ENCODE measurements around the gene IFIT5.
"Not testable (repeated sequence)": the region's sequence is repeated elsewhere in the genome, so short reads cannot be mapped to it uniquely, and the experiment has no call there.

The IFIT5 gene

DNA sequence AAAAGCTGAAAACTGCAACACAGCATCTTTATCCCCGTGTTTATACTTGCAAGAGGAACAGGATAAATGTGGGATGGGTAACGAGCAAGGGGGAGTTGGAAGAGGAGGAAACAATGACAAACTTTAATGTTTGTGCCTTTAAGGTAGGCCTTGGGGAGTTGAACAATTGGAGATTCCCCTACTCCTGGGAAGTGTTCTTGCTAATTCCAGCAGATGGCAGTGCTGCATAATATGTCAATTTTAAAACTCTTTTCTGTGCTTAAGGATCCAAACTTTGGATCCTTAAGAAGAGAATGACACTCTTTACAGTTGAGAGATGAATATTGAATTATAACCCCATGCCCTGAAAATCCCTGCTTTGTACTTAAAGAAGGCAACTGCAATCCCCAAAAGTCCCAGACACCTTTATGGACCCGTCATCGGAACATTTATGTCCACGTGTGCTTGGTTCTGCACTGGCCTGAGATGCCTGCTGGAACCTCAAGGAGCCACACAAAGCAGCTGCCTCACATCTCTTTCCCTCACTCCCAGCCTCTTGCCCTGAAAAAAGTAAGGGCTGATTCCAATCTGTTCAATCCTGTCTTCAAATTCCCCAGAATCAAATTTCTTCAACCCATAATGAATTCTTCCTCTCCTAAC, 12.0 kb downstream of the IFIT5 start:
- peak in 3 of 58 donors; percentile 4 to 11 (median 6) for DNase-seq

DNA sequence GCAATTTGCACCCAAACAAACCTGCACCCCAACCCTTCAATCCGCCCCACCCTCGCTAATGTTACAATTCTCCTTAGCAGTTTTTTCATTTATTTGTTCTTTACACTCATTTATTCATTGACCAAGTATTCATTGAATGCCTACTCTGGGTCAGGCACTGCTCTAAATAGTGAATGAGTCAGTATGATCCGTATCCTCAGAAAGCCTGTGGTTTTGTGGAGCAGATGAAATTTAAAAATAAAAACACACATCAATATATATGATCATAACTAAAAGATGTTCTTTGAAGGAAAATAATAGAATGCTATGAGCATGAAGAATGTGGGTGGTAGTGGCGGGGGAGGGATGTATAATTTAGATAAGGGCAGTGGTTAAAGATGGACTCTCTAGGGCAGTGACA, 13.3 kb downstream of the IFIT5 start:
- no peak for DNase-seq

DNA sequence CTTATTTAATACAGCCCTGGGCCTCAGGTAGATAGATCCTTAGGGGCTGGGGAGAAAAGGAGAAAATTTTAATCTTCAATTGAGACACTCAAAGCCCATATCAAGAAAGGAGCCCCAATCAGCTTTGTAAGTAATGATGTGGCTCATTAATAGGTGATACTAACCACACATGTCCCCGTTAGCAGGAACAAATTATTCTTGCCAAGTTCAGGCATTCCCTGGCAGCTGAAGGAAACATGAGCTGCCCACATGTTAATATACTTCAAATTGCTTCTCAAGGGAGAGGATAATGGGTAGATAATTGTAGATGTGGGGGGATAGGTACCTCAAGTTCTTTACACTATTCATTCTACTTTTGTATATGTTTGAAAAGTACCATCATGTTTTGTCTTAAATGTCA, 14.5 kb downstream of the IFIT5 start:
- DNase-seq = no peak

DNA sequence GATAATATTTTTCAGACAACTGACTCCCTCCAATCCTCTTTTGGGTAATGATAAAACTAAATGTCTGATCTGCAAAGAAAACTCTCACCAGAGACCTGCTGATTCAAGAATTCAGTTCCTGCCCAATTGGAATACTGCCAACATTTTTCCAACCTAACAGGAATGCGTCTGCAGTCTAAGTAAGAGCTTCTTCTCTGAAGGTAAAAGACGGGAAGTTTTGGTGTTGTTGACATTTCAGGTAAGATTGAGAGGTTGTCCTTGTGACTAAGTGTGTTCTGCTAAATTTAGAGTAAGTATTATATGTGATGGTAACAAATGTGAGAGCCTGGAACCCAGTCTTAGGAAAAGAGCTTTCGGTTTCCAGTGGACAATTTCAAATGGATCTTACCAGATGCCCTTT, 17.6 kb downstream of the IFIT5 start:
- no peak for DNase-seq

DNA sequence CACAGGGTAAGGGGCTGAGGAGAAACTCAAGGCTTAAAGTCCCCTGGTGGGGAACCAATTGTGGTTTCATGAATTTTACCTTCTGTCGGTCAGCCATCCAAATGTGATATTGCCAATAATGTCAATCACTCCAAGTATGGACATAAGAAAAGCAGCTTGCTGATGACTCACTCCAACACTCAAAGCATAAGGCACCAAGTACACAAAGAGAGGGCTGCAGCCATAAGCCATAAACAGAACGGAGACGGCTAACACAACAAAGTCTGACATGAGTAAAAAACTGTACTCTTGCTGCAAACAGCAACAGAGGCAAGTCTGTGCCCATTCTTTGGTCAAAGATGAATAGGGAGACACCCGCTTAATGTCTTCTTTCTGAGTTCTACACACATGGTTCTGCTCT, 24.2 kb downstream of the IFIT5 start:
- DNase-seq = no peak

DNA sequence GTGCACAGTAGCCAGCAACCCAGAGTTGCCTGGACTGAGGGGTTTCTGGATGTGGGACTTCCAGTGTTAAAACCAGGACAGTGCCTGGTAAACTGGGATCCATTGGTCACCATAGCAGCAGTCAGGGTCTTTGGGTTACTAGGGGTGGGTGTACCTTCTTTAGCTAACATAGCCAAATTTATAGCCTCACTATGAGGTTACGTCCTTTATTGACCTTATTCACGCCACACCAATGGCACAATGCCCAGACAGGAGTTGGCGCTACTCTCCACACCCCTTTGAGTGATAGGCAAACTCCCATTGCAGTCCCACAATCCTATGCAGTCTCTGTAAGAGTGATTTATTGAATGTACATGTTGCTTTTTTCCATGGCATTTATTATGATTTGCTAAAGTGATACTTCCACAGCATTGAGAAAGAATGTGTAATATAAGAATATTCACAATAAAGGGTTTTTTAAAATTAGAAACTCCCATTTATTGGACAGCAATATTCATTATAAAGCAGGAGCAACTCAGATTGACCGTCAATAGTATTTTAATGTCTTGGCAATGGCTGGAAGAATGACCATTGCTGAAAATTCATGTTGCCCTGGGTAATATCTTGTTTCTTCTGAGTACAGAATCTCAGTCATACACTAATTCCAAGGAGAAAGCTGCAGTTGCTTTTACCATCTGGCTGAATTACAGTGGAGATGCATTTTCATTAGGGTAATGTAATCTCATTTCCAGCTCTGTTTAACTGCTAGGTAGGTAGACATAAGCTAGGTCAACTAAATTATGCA, 26.1 kb downstream of the IFIT5 start:
- no peak for DNase-seq

DNA sequence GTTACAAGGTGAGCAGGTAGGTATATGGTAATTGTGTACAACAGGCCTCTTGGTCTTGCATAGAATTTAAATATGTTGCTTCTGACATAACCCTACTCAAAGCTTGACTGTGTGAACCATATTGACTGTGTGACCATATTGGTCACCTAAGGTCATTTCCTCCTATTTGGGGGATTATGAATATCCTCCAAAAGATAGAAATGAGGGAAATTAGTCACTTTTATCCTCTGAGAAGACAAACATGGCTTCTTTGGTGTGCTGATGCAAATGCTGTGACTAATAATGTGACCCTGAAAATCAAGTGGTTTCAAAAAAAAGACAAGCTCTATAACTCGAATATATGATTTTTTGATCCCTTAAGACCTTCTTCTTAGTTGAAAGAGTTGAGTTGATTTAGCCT, 27.9 kb downstream of the IFIT5 start:
- DNase-seq = no peak

DNA sequence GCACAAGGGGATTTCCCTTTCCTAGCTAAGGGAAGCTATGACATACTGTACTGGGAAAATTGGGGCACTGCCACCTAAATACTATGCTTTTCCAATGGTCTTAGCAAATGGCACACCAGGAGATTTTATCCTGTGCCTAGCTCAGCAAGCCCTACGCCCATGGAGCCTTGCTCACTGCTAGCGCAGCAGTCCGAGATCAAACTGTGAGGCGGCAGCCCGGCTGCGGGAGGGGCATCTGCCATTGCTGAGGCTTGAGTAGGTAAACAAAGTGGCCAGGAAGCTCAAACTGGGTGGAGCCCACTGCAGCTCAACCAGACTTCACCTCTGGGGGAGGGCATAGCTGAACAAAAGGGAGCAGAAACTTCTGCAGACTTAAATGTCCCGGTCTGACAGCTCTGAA, 30.5 kb downstream of the IFIT5 start:
- DNase-seq = not testable (repeated sequence)

DNA sequence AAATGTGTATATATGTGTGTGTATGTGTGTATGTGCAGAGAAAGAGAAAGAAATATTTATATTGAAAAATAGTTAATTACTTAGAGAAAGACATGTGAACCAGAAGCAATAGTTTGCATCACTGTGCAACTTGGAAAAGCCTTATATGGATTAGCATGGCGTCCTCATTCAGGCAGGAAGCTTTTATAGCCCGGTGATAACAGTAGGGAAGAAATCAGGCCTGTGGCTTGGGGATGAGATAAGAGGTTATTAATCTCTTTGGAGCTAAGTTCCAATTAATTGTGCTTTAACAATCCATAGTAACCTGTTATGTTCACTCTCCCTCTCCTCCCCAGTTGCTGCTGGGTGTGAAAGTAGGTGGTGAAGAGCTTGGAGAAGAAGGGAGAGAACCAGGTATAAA, 36.5 kb downstream of the IFIT5 start:
- DNase-seq = no peak

DNA sequence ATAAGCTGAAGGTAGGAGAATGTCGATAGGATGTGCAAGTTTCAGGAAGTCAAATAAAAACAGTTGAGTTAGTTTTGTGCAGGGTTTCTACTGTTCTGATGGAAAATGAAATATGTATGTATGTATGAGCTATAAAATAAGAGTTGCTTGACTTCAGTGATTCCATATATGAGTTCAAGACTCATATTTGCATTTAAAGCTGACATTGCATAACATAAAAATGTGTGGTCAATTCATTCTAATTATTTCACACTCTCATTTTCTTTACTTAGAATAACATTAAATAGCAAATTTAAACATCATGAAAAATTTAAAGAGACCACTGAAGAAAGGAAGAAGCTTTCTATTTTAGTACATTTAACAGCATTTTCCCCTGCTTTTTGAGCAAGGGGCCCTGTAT, 37.8 kb downstream of the IFIT5 start:
- no peak for DNase-seq

DNA sequence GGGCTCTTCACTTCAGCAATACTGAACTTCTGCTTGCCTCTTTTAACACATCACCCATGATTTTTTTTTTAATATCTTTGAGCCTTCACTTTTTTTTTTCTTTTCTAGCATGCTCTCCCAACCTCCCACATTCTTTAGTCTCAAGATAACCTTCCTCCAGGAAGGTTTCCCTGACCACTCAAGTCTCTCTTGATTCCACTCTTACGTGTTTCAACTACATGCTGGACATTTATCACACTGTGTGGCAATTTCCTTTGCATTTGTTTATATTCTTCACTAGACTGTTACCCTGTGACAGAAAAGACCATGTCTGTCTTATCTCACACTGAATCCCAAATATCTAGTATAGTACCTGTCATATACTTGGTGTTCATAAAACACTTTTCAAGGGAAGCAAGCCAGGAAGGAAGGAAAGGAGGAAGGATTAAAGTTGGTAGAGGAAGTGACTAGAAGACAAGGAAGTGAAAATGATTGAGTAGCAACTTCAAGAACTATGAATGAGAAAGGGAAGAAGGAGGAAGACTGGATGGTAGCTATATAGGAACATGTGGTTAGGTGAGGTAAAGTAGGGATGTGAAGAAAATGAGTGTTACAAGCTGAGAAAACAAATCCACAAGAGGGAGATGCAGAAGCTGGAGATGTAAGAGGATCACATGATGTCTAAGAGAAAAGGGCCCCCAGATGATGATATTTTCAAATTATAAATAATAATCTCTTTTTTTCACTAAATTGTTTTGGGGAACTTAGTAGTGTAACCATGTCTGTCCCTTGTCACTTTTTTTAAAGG, 40.4 kb downstream of the IFIT5 start:
- no peak for DNase-seq

DNA sequence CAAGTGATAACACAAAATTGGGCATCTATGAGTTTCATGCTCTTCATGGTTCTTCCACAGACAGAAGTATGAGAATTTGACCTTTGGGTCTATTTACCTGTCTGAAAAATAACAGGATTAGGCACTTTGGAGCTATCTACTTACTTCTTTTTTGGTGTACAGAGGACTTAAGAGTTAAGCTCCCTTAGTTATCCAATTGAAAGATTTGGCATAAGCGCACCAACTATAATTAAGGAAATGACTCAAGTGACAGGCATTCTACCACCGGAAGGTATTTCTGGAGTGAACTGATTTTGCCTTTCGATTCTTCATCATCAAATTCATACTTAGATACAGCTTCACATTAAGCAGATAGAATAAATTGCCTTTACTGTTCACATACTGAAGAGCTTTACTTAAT, 43.9 kb downstream of the IFIT5 start:
- DNase-seq = no peak

DNA sequence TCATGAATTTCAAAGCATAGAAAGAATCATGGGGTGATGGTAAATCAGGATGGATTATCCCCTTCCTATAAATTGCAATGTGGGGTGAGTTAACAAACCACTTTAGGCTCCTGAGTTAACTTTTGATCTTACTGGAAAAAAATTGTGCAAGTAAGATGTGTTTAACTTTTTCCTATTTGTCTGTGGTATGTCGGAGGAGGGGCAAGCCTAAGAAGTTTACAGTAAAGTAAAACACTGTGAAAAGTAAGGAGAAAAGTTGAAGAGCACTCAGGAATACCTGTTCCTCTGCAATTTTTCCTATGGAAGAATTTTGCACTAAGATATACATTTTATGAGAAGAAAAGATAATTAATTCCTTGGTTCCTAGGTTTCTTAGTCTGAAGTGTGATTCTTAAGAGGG, 44.4 kb downstream of the IFIT5 start:
- DNase-seq = no peak

DNA sequence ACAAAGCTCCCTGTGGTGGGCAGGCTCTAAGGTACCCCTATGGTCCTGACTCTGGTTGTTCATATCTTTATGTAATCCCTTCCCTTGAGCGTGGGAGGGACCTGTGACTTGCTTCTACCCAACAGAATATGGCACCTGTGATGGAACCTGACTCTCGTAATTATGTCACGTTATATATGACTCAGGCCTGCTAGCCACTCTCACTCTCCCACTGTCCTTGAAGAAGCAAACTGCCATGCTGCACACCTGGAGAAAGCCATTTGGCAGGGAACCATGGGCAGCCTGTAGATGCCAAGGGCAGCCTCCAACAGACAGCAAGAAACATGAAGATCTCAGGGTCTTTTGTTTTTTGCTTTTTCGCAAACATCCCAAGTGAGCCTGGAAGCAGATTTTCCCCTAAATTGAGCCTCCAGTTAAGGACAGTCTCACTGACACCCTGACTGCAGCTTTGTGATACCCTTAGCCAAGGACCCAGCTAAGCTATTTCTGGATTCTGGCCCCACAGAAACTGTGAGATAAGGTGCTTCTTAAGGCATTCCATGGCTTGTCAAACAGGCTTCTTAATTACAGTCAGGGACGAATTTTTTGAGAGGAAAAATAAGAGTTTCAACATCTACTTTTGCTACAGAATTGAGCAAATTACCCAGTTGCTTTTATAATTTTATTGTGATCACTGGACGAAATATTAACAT, 49.6 kb downstream of the IFIT5 start:
- no peak for DNase-seq

DNA sequence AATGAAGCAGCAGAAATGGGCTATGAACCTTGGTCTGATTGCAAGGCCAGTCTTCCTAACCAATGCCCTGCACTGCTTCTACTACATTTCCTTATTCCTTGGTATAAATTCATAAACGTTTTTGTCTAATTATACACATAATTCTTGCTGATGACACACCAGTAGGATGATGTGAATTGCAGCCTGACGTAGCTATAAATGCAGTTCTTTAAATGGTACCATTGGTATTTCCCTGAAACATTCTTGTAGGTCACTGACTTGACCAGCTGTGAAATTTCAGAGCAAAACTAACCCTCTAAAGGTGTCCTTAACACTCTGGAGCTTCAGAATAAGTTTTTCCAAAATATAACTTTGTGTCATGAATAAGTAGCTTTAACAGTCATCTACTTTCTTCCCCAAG, 50.8 kb downstream of the IFIT5 start:
- no peak for DNase-seq

DNA sequence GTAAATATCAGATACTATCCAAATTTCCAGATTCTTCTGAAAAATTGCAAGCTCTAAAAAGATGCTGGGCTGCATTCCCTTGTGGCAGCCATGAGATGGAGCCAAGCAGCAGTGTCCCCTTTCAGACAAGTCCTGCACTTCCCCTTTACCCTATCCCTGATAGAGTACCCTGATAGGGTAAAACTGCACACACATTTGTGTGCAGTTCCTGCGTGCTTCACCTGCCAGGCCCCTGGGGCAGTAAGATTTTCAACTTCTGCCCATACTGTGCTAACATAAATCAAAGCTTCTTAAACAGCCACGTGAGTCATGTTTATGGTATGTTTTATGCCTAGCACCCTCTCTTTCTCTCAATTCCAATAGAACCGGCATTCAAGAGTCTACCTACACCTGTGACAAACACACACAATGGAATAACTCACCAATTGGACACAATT, 52.2 kb downstream of the IFIT5 start:
- no peak for DNase-seq

DNA sequence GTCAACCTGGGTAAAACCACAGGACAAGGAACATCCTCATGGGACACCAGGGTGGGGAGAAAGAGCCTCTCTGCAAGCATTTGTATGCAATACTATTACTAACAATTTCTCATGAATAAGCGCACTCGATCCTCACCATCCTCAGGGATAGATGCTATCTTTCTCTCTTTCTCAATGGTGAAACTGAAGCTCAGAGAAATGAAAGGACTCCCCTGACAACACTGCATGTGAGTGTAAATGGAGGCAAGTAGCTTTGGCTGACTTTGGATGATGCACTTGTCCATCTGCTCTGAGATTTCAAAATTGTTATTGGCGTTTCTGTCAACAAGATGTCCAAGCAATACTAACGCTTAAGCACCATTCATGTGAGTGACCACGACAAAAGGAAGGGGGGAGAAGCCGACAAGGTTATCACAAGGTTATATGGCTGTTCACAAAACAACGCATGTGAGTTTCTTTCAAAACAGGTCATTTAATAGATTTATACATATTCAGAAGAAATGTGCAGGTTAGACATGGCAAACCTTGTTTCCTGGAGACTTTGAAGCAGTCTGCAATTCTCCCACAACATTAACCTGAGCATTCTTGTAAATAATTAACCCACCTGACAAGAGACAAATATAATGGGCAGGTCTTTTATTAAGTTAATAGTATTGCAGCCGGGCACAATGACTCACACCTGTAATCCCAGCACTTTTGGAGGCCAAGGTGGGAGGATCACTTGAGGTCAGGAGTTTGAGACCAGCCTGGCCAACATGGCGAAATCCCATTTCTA, 54.0 kb downstream of the IFIT5 start:
- no peak for DNase-seq

DNA sequence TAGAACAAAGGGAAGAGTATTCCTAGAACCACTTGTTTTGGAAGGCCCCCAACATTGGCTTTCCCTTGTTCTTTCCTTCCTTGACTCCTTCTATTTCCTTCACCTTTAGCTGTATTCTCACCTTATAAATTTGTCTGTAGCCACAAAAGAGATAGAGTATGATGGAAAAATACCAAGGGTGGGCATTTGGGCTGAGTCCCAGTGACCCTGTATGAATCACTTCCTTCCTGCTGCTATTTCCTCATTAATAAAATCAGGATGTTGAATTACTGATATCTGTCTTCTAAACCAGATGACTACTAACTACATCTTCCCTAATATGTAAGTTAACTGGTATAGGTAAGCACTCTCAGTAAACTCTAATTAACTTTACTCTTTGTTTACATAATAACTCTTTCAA, 55.1 kb downstream of the IFIT5 start:
- no peak for DNase-seq

Measured in anterior cingulate cortex (tissue), 58 donors.